C4-2B (cell line): ENCODE data around the gene USP32.

ENCODE experiments used
- ZFX ChIP-seq: fragments of 450-650 bp; IDR thresholded peaks from 2 replicates; pipeline ENCODE4 v1.6.1; 2017
- TF ChIP-seq, protein P1 (sequence below): fragments of 450-650 bp; conservative IDR thresholded peaks from 2 replicates; pipeline ENCODE4 v1.5.1; 2017; ENCODE audit warnings: mild to moderate bottlenecking

DNA sequence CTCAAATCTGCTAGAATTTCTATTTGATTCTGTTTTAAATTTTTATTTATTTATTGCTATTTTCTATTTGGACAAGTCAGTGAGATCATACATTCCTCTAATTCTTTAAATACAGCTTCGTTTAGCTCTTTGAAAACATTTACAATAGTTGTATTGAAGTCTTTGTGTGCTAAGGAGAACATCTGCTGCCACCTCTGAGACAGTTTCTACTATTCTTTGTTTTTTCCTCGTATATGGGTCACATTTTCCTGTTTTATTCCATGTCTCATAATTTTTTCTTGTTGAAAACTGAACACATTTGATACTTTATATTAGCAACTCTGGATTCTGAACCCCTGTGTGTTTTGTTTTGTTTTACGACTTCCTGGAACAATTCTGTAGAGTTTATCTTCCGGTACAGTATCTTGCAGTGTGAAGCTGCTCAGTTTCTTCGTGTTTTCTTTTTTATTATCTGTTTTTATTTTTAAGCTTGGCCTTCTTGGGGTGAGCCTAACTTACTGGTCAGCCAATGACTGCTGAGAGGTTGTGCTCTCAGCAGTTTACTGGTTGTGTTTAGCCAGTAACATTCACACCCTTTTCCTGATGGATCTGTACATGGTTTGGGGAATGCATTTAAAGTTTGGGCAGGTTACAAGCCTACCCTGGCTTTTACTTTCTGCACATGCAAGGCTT, 143.2 kb downstream of the USP32 start:
- TF ChIP-seq, protein P1, sequence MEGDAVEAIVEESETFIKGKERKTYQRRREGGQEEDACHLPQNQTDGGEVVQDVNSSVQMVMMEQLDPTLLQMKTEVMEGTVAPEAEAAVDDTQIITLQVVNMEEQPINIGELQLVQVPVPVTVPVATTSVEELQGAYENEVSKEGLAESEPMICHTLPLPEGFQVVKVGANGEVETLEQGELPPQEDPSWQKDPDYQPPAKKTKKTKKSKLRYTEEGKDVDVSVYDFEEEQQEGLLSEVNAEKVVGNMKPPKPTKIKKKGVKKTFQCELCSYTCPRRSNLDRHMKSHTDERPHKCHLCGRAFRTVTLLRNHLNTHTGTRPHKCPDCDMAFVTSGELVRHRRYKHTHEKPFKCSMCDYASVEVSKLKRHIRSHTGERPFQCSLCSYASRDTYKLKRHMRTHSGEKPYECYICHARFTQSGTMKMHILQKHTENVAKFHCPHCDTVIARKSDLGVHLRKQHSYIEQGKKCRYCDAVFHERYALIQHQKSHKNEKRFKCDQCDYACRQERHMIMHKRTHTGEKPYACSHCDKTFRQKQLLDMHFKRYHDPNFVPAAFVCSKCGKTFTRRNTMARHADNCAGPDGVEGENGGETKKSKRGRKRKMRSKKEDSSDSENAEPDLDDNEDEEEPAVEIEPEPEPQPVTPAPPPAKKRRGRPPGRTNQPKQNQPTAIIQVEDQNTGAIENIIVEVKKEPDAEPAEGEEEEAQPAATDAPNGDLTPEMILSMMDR = no peak
- no peak for TF ChIP-seq ZFX
